Measurements from ENCODE around the gene ZC3H7A. TPM values are rescaled to one million over a fixed set of nuclear protein-coding genes. Genes with fewer than 3 reads are reported as not detected.

ZC3H7A gene
- total RNA-seq, 1 donor from 2014 or later, result 79.6 TPM

- no peak overlapping the region for H3K4me3 Mint-ChIP-seq (ENCODE audit: unreplicated experiment)
- H3K9me3 Mint-ChIP-seq (ENCODE audit: unreplicated experiment), result no peaks in the 10 kb centered on the region
- H3K4me1 Mint-ChIP-seq (ENCODE audit: unreplicated experiment), result peaks cover 21% of the 10 kb centered on the region
- H3K27me3 Mint-ChIP-seq (ENCODE audit: unreplicated experiment), result no peaks in the 10 kb centered on the region
- H3K27ac Mint-ChIP-seq (ENCODE audit: unreplicated experiment), result no peak overlapping the region
- peaks cover 18% of the 10 kb centered on the region for H3K36me3 Mint-ChIP-seq (ENCODE audit: unreplicated experiment)
- TF ChIP-seq, protein P1, sequence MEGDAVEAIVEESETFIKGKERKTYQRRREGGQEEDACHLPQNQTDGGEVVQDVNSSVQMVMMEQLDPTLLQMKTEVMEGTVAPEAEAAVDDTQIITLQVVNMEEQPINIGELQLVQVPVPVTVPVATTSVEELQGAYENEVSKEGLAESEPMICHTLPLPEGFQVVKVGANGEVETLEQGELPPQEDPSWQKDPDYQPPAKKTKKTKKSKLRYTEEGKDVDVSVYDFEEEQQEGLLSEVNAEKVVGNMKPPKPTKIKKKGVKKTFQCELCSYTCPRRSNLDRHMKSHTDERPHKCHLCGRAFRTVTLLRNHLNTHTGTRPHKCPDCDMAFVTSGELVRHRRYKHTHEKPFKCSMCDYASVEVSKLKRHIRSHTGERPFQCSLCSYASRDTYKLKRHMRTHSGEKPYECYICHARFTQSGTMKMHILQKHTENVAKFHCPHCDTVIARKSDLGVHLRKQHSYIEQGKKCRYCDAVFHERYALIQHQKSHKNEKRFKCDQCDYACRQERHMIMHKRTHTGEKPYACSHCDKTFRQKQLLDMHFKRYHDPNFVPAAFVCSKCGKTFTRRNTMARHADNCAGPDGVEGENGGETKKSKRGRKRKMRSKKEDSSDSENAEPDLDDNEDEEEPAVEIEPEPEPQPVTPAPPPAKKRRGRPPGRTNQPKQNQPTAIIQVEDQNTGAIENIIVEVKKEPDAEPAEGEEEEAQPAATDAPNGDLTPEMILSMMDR (IDR thresholded peaks at IDR 0.05), result no peak
- peak; percentile 63 for DNase-seq (ENCODE audit: extremely low spot score, unreplicated experiment)
Observed at GRCh38 chr16:11706180-11706742, 90.8 kb downstream of the ZC3H7A start.

GRCh38 chr16:11705311-11706025 is 91.6 kb downstream of the ZC3H7A start:
- peaks cover 16% of the 10 kb centered on the region for H3K36me3 Mint-ChIP-seq (ENCODE audit: unreplicated experiment)
- peaks cover 21% of the 10 kb centered on the region for H3K4me1 Mint-ChIP-seq (ENCODE audit: unreplicated experiment)
- DNase-seq (ENCODE audit: extremely low spot score, unreplicated experiment), result no peak
- H3K4me3 Mint-ChIP-seq (ENCODE audit: unreplicated experiment), result no peak overlapping the region
- H3K9me3 Mint-ChIP-seq (ENCODE audit: unreplicated experiment), result no peaks in the 10 kb centered on the region
- TF ChIP-seq, protein P1 (IDR thresholded peaks at IDR 0.05), result no peak
- peak overlapping the region; percentile 38 for H3K27ac Mint-ChIP-seq (ENCODE audit: unreplicated experiment)
- H3K27me3 Mint-ChIP-seq (ENCODE audit: unreplicated experiment), result no peaks in the 10 kb centered on the region

Other genes starting within 250 kb of the ZC3H7A start
- gene LITAF, start 210.3 kb downstream of the ZC3H7A start, total RNA-seq, result 179 and 189 TPM in 2 replicates
- gene SNN, start 128.8 kb downstream of the ZC3H7A start, total RNA-seq, result 23.4 and 24.0 TPM in 2 replicates
- gene TXNDC11, start 54.4 kb downstream of the ZC3H7A start, total RNA-seq, result 31.9 and 32.3 TPM in 2 replicates
- 122 and 128 TPM in 2 replicates for gene RSL1D1, start 54.3 kb upstream of the ZC3H7A start, total RNA-seq
- 87.9 and 91.3 TPM in 2 replicates for gene GSPT1, start 118.7 kb upstream of the ZC3H7A start, total RNA-seq
- 14.0 and 19.7 TPM in 2 replicates for gene NPIPB2, start 144.8 kb upstream of the ZC3H7A start, total RNA-seq
- gene TNFRSF17, start 168.0 kb upstream of the ZC3H7A start, total RNA-seq, result not detected in 2 replicates
- gene SNX29, start 179.5 kb upstream of the ZC3H7A start, total RNA-seq, result 24.0 and 25.1 TPM in 2 replicates

All from osteocyte (in vitro differentiated cells).